HepG2 (cell line): Measurements from ENCODE around the gene LRP5. TPM values are rescaled to one million over a fixed set of nuclear protein-coding genes. Genes with fewer than 3 reads are reported as not detected.

Experiments used
- AHDC1 ChIP-seq: sonication (generic); formaldehyde crosslinking; IDR thresholded peaks from 2 replicates; pipeline ENCODE4 v1.5.1; 2020; ENCODE audit warnings: mild to moderate bottlenecking, missing genetic modification reagents, borderline replicate concordance
- FOXA3 ChIP-seq: IDR thresholded peaks from 2 replicates; pipeline ENCODE4 v1.6.1; 2016; ENCODE audit warnings: missing genetic modification reagents, missing compliant biosample characterization
- PRPF4 ChIP-seq: fragments of 200-400 bp; formaldehyde crosslinking; IDR thresholded peaks from 2 replicates; pipeline ENCODE4 v1.6.1; 2016; ENCODE audit warnings: low read length, low read depth; ENCODE audit not compliant: poor library complexity, severe bottlenecking
- SMARCE1 ChIP-seq: fragments of 450-650 bp; IDR thresholded peaks from 2 replicates; pipeline ENCODE4 v1.6.1; 2017; ENCODE audit warnings: borderline replicate concordance
- U2AF2 ChIP-seq: fragments of 200-400 bp; formaldehyde crosslinking; IDR thresholded peaks from 2 replicates; pipeline ENCODE4 v1.6.1; 2017; ENCODE audit warnings: low read depth, mild to moderate bottlenecking, low read length
- ZBTB20 ChIP-seq: sonication (generic); formaldehyde crosslinking; IDR thresholded peaks from 2 replicates; pipeline ENCODE4 v1.8.1; 2023; ENCODE audit warnings: missing genetic modification reagents, low read depth, mild to moderate bottlenecking, borderline replicate concordance
- ZFYVE20 ChIP-seq: sonication (generic); formaldehyde crosslinking; IDR thresholded peaks from 2 replicates; pipeline ENCODE4 v1.8.0; 2023; ENCODE audit warnings: low read depth, mild to moderate bottlenecking, moderate library complexity, missing genetic modification reagents, borderline replicate concordance
- polyA plus RNA-seq, 8 experiments: library from polyadenylated mRNA; depleted of rRNA in 3 of 8; stranded (reverse) in 7 of 8; unstranded in 1 of 8; fragments of >200 nt; fragmentation: Illumina TruSeq in 4 of 8; extraction: Trizol in 4 of 8; gene quantifications; 2 replicates each; pipeline versions ENCODE4 v1.2.1 to v1.2.3, GENCODE V29; 2011 to 2016; ENCODE audit warnings: low read depth in 4 of 8, missing spikeins in 1 of 8, mixed read lengths in 1 of 8; ENCODE audit not compliant: insufficient read depth in 1 of 8
- total RNA-seq, 5 experiments: library from RNA; depleted of rRNA; stranded (reverse); fragments of >200 nt; fragmentation: Illumina TruSeq; extraction: Trizol; gene quantifications; 2 replicates each; pipeline ENCODE4 v1.2.3, GENCODE V29; 2016; ENCODE audit warnings: low read depth in 1 of 5
- TF ChIP-seq, protein P1 (sequence below): IDR thresholded peaks from 2 replicates; pipeline ENCODE4 v1.6.1; 2016; ENCODE audit warnings: mild to moderate bottlenecking
- TF ChIP-seq, protein P2 (sequence below): sonication (generic); formaldehyde crosslinking; conservative IDR thresholded peaks from 2 replicates; pipeline ENCODE4 v1.8.0; 2022; ENCODE audit warnings: low read depth, missing genetic modification reagents
- TF ChIP-seq, protein P3 (sequence below): sonication (generic); formaldehyde crosslinking; IDR thresholded peaks from 2 replicates; pipeline ENCODE4 v1.4.0; 2020; ENCODE audit warnings: mild to moderate bottlenecking, missing genetic modification reagents

LRP5 gene
- total and polyA plus RNA-seq, 2 of the 13 experiments (the other 11 are each of a cell fraction or from before 2014, with no cell fraction given): 40.4 to 64.0 TPM

GRCh38 chr11:68315171-68315920, 3.0 kb downstream of the LRP5 start (continued):
- TF ChIP-seq, protein P1, sequence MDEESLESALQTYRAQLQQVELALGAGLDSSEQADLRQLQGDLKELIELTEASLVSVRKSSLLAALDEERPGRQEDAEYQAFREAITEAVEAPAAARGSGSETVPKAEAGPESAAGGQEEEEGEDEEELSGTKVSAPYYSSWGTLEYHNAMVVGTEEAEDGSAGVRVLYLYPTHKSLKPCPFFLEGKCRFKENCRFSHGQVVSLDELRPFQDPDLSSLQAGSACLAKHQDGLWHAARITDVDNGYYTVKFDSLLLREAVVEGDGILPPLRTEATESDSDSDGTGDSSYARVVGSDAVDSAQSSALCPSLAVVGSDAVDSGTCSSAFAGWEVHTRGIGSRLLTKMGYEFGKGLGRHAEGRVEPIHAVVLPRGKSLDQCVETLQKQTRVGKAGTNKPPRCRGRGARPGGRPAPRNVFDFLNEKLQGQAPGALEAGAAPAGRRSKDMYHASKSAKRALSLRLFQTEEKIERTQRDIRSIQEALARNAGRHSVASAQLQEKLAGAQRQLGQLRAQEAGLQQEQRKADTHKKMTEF (CRISPR knock-in tag): peak; percentile 83
- TF ChIP-seq FOXA3 (CRISPR knock-in tag) (peak; percentile 81), SMARCE1 (no peak), ZBTB20 (no peak), AHDC1 (CRISPR knock-in tag) (peak; percentile 75; the same call in 1 of the 2 replicates), PRPF4 (no peak), U2AF2 (no peak), ZFYVE20 (CRISPR knock-in tag) (no peak)
- TF ChIP-seq, protein P2, sequence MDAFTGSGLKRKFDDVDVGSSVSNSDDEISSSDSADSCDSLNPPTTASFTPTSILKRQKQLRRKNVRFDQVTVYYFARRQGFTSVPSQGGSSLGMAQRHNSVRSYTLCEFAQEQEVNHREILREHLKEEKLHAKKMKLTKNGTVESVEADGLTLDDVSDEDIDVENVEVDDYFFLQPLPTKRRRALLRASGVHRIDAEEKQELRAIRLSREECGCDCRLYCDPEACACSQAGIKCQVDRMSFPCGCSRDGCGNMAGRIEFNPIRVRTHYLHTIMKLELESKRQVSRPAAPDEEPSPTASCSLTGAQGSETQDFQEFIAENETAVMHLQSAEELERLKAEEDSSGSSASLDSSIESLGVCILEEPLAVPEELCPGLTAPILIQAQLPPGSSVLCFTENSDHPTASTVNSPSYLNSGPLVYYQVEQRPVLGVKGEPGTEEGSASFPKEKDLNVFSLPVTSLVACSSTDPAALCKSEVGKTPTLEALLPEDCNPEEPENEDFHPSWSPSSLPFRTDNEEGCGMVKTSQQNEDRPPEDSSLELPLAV (CRISPR knock-in tag): no peak
- TF ChIP-seq, protein P3, sequence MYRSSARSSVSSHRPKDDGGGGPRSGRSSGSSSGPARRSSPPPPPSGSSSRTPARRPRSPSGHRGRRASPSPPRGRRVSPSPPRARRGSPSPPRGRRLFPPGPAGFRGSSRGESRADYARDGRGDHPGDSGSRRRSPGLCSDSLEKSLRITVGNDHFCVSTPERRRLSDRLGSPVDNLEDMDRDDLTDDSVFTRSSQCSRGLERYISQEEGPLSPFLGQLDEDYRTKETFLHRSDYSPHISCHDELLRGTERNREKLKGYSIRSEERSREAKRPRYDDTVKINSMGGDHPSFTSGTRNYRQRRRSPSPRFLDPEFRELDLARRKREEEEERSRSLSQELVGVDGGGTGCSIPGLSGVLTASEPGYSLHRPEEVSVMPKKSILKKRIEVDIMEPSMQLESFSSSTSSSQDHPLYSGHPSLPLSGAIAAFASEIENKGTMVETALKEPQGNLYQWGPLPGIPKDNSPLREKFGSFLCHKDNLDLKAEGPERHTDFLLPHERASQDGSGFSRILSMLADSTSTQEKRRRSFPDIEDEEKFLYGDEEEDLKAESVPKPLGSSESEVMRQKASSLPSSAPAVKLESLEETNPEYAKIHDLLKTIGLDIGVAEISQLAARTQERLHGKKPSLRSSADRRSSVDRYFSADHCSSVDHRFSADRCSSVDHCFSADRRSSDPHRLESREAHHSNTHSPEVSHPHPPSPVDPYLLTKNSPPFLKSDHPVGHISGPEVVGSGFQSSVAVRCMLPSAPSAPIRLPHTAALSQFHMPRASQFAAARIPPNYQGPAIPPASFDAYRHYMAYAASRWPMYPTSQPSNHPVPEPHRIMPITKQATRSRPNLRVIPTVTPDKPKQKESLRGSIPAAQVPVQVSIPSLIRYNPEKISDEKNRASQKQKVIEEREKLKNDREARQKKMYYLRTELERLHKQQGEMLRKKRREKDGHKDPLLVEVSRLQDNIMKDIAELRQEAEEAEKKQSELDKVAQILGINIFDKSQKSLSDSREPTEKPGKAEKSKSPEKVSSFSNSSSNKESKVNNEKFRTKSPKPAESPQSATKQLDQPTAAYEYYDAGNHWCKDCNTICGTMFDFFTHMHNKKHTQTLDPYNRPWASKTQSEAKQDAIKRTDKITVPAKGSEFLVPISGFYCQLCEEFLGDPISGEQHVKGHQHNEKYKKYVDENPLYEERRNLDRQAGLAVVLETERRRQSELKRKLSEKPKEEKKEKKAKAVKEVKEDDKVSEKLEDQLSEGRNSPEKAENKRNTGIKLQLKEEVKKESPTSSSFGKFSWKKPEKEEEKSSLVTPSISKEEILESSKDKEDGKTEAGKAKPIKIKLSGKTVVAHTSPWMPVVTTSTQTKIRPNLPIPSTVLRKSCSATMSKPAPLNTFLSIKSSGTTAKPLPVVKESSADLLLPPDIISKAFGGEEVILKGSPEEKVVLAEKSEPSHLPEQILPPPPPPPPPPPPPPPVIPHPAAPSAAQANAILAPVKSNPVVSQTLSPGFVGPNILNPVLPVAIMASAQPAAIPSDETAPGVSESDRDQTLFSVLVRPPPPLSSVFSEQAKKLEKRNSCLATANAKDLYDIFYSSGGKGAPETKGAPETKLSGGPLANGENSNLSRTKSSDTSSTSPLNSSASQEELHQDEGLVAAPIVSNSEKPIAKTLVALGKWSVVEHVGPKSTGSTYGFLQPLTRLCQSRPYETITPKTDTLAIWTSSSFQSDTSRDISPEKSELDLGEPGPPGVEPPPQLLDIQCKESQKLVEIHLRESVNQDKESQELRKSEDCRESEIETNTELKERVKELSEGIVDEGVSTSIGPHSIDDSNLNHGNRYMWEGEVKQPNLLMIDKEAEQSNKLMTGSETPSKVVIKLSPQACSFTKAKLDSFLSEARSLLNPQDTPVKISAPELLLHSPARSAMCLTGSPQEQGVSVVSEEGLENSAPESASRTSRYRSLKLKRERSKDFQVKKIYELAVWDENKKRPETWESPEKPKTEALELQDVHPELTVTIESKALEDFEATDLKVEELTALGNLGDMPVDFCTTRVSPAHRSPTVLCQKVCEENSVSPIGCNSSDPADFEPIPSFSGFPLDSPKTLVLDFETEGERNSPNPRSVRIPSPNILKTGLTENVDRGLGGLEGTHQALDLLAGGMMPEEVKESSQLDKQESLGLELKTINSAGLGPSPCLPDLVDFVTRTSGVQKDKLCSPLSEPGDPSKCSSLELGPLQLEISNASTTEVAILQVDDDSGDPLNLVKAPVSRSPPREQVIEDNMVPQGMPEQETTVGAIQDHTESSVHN (CRISPR knock-in tag): 0 out of 2 replicates have a peak, but pooled peaks have one; percentile 8
